ENCODE results near the gene HLA-DRA. TPM values are rescaled to one million over a fixed set of nuclear protein-coding genes. Genes with fewer than 3 reads are reported as not detected.
"Not testable (repeated sequence)": the region's sequence is repeated elsewhere in the genome, so short reads cannot be mapped to it uniquely, and the experiment has no call there.

Gene HLA-DRA
- total and polyA plus RNA-seq, 2 donors (not counting 1 experiment from before 2014, with no cell fraction given) = 2,881 to 4,498 TPM

DNA sequence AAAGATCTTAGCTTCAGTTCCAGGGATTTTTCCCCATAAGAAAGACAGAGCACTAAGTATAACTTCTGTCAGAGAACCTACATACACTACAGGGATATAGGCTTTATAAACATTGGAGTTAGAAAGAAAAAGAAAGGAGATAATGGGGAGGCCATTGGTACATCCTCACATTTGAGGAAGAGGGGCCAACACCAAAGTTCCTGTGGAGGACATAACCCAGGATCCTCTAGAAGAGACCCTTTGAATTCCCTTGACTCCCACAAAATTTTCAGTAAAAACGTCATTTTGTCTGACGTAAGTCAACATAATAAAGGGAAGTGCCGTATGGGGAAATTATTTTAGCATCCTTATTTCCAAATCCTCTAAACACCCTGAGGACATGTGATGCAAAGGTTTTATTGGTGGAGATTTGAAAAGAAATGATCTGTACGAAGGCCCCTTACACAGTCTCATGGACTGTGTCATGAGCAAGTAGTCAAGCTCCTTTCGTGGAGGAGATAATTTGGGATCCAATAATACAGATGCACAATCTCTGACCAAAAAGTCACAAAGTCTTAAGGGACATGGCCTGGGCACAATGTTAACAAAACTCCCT is 33.2 kb downstream of the HLA-DRA start:
- peaks cover 31% of the 10 kb centered on the region for H3K79me2 ChIP-seq (ENCODE audit: control insufficient read depth, insufficient read depth, low read length)
- Mint-ChIP-seq H3K4me3 (peak overlapping the region; percentile 96), H3K9me3 (ENCODE audit: insufficient read depth) (no peaks in the 10 kb centered on the region), H3K4me1 (peaks cover 40% of the 10 kb centered on the region), H3K27me3 (no peaks in the 10 kb centered on the region), H3K27ac (peak overlapping the region; percentile 100)
- H3K27me3 ChIP-seq (replicated peaks in 1 of 4; ENCODE audit: control extremely low read depth in 1 of 4, control insufficient read depth in 3 of 4, insufficient read depth in 4 of 4, low read length in 3 of 4) = no peaks in the 10 kb centered on the region
- no CpG with 5 or more reads among the region's 5 CpGs for WGBS (ENCODE audit: insufficient coverage)
- H3K4me3 ChIP-seq (ENCODE audit: control extremely low read depth in 1 of 5, extremely low read depth in 1 of 5, insufficient read depth in 1 of 5, low read depth in 2 of 5, low read length in 4 of 5) = peak overlapping the region in 4 of 5 experiments; percentile 28 to 52 (median 48)
- H3K4me1 ChIP-seq (ENCODE audit: control insufficient read depth in 2 of 2, insufficient read depth in 2 of 2, low read length in 2 of 2) = peaks cover 29 to 30% of the 10 kb centered on the region in 2 donors
- peak; percentile 69 for DNase-seq
- peak; percentile 11 for ATAC-seq (ENCODE audit: low read depth)
- ChIA-PET POLR2A (interaction anchor here (0.6 to 2.3 kb wide), 9 partner anchors 10 to 167 kb away, joined by 3 to 9 read pairs (median 3); partner anchors contain the start of genes HLA-DQA1 and HLA-DRA), CTCF (no interaction called here)
- peak overlapping the region; percentile 66 for H3K4me2 ChIP-seq (replicated peaks; ENCODE audit: low read depth, low read length, poor library complexity, severe bottlenecking)
- H4K20me1 ChIP-seq (ENCODE audit: control insufficient read depth, insufficient read depth, low read length, poor library complexity, severe bottlenecking) = no peaks in the 10 kb centered on the region
- H2AFZ ChIP-seq (ENCODE audit: insufficient read depth, low read depth, low read length, poor library complexity, severe bottlenecking) = no peak overlapping the region
- H3K36me3 ChIP-seq (replicated peaks in 1 of 2; ENCODE audit: control extremely low read depth in 1 of 2, control insufficient read depth in 1 of 2, extremely low read depth in 1 of 2, insufficient read depth in 2 of 2, low read length in 1 of 2) = no peaks in the 10 kb centered on the region
- TF ChIP-seq, protein P1, sequence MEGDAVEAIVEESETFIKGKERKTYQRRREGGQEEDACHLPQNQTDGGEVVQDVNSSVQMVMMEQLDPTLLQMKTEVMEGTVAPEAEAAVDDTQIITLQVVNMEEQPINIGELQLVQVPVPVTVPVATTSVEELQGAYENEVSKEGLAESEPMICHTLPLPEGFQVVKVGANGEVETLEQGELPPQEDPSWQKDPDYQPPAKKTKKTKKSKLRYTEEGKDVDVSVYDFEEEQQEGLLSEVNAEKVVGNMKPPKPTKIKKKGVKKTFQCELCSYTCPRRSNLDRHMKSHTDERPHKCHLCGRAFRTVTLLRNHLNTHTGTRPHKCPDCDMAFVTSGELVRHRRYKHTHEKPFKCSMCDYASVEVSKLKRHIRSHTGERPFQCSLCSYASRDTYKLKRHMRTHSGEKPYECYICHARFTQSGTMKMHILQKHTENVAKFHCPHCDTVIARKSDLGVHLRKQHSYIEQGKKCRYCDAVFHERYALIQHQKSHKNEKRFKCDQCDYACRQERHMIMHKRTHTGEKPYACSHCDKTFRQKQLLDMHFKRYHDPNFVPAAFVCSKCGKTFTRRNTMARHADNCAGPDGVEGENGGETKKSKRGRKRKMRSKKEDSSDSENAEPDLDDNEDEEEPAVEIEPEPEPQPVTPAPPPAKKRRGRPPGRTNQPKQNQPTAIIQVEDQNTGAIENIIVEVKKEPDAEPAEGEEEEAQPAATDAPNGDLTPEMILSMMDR (IDR thresholded peaks at IDR 0.05) = no peak
- no peak for TF ChIP-seq EZH2 (IDR thresholded peaks at IDR 0.05; ENCODE audit: borderline replicate concordance, insufficient read depth, low read depth, low read length, poor library complexity, severe bottlenecking)
- intact Hi-C loops (cut with micrococcal nuclease) = loop anchor here (2.0 kb wide), 1 partner anchor 56 kb away; no protein-coding TSS in a partner anchor
- peak overlapping the region; percentile 61 for H3K9ac ChIP-seq (ENCODE audit: low read length)
- H3K9me3 ChIP-seq (ENCODE audit: control extremely low read depth in 1 of 3, control insufficient read depth in 2 of 3, insufficient read depth in 1 of 3, low read length in 2 of 3) = peaks cover 0 to 18% (median 2%) of the 10 kb centered on the region in 3 donors
- H3K27ac ChIP-seq (ENCODE audit: low read length in 2 of 2) = peak overlapping the region; percentile 99 to 100

DNA sequence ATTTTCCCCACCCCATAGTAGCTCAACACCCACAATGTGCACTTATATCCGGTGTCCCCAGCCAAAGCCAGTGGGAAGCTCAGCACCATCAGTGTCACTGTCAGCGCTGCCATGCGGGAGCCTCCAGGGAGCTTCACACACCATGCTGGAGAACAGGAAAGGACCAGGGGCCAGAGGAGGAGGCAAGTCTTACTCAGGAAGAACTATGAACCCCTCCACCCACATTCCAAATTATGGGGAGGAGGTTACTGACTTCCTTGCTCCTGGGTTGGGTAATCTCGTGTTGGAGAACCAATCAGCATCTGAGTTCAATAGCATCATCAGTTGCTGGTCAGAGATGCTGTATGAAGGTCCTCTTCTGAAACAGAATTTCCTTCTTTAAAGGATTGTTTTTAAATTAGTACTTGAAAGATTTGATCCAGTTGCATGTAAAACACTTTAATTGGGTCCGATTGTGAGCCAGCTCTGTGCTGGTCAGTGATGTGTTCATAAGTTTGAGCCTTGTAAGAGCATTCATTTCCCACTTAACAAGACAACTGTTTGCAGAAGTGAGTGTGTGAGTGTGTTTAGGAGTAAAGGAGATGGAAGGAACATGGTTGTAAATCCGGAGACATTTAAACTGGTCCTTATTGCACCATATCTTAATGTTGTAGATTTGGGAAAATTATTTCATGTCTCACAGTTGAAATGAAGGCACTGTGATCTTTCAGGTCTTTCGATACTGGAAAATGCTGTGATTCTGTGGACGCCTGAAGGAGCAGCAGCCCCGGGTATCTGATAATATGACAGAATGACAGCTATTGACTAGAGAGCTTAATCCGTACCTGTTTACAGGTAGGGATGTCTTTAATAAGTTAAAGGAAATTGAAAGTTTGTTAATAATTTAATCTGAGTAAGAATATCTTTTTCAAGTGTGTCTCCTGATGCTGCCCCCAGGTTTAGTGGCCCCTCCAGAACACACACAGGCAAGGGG is 34.0 kb downstream of the HLA-DRA start:
- peaks cover 29 to 30% of the 10 kb centered on the region in 2 donors for H3K4me1 ChIP-seq (ENCODE audit: control insufficient read depth in 2 of 2, insufficient read depth in 2 of 2, low read length in 2 of 2)
- peak; percentile 85 for DNase-seq
- H2AFZ ChIP-seq (ENCODE audit: insufficient read depth, low read depth, low read length, poor library complexity, severe bottlenecking); H3K36me3 ChIP-seq (replicated peaks in 1 of 2; ENCODE audit: control extremely low read depth in 1 of 2, control insufficient read depth in 1 of 2, extremely low read depth in 1 of 2, insufficient read depth in 2 of 2, low read length in 1 of 2); CTCF ChIA-PET; H3K27me3 ChIP-seq (replicated peaks in 1 of 4; ENCODE audit: control extremely low read depth in 1 of 4, control insufficient read depth in 3 of 4, insufficient read depth in 4 of 4, low read length in 3 of 4); H4K20me1 ChIP-seq (ENCODE audit: control insufficient read depth, insufficient read depth, low read length, poor library complexity, severe bottlenecking); H3K9me3 Mint-ChIP-seq (ENCODE audit: insufficient read depth); H3K27me3 Mint-ChIP-seq: not testable (repeated sequence)
- H3K9me3 ChIP-seq (ENCODE audit: control extremely low read depth in 1 of 3, control insufficient read depth in 2 of 3, insufficient read depth in 1 of 3, low read length in 2 of 3) = peaks cover 0 to 19% (median 4%) of the 10 kb centered on the region in 3 donors
- H3K9ac ChIP-seq (ENCODE audit: low read length) = peak overlapping the region; percentile 63
- peaks cover 34% of the 10 kb centered on the region for H3K79me2 ChIP-seq (ENCODE audit: control insufficient read depth, insufficient read depth, low read length)
- Mint-ChIP-seq H3K27ac (peak overlapping the region; percentile 100), H3K4me1 (peaks cover 40% of the 10 kb centered on the region), H3K4me3 (peak overlapping the region; percentile 96)
- POLR2A ChIA-PET = interaction anchor here (0.6 to 2.3 kb wide), 8 partner anchors 9 to 167 kb away, joined by 3 to 9 read pairs (median 3); partner anchors contain the start of genes HLA-DQA1 and HLA-DRA
- H3K27ac ChIP-seq (ENCODE audit: low read length in 2 of 2) = peak overlapping the region; percentile 99 to 100
- peak overlapping the region in 4 of 5 experiments; percentile 26 to 52 (median 34) for H3K4me3 ChIP-seq (ENCODE audit: control extremely low read depth in 1 of 5, extremely low read depth in 1 of 5, insufficient read depth in 1 of 5, low read depth in 2 of 5, low read length in 4 of 5)
- peak; percentile 96 for ATAC-seq (ENCODE audit: low read depth)
- WGBS (ENCODE audit: insufficient coverage) = 75% methylated on average over 4 of the region's 10 CpGs
- peak overlapping the region; percentile 66 for H3K4me2 ChIP-seq (replicated peaks; ENCODE audit: low read depth, low read length, poor library complexity, severe bottlenecking)
- intact Hi-C loops (cut with micrococcal nuclease) = loop anchor here (2.0 kb wide), 1 partner anchor 55 kb away; no protein-coding TSS in a partner anchor
